Measurements from ENCODE around the gene BEST1.

BEST1 gene

GRCh38 chr11:61904539-61905048, 45.6 kb upstream of the BEST1 start:
- Histone ChIP-seq H2AK5ac (ENCODE audit: low read length) (no peak overlapping the region), H3K4me2 (ENCODE audit: low read length) (peak overlapping the region; percentile 13), H3K4me1 (ENCODE audit: control insufficient read depth in 1 of 2, insufficient read depth in 2 of 2, low read length in 2 of 2) (no peaks in the 10 kb centered on the region), H3K14ac (ENCODE audit: low read length) (no peak overlapping the region), H2BK120ac (ENCODE audit: insufficient read depth, low read length, poor library complexity) (no peak overlapping the region), H3K9ac (ENCODE audit: low read length) (no peak overlapping the region), H4K12ac (ENCODE audit: low read depth, low read length) (no peak overlapping the region), H2AFZ (ENCODE audit: insufficient read depth, low read length, poor library complexity) (no peak overlapping the region), H3K4ac (ENCODE audit: low read depth, low read length) (no peak overlapping the region), H3K79me1 (ENCODE audit: low read length) (no peaks in the 10 kb centered on the region), H3K79me2 (ENCODE audit: control insufficient read depth, insufficient read depth, low read length, poor library complexity) (no peaks in the 10 kb centered on the region), H3K27ac (ENCODE audit: low read depth, low read length) (no peak overlapping the region), H3K4me3 (ENCODE audit: low read depth, low read length) (no peak overlapping the region), H4K91ac (ENCODE audit: low read depth, low read length) (no peak overlapping the region), H3K27me3 (ENCODE audit: insufficient read depth, low read length) (no peaks in the 10 kb centered on the region), H2BK5ac (ENCODE audit: low read depth, low read length, poor library complexity) (no peak overlapping the region), H3K18ac (ENCODE audit: low read length) (no peak overlapping the region), H3K9me3 (ENCODE audit: insufficient read depth, low read depth, low read length) (peaks cover 4% of the 10 kb centered on the region), H4K8ac (ENCODE audit: low read depth, low read length) (no peak overlapping the region), H3K23ac (ENCODE audit: low read length) (no peak overlapping the region), H2BK12ac (ENCODE audit: low read length) (no peak overlapping the region), H3K36me3 (ENCODE audit: control insufficient read depth in 1 of 2, insufficient read depth in 2 of 2, low read length in 2 of 2) (no peaks in the 10 kb centered on the region)
- DNase-seq = no peak
- no CpG with 5 or more reads among the region's 19 CpGs for WGBS (ENCODE audit: extremely low coverage, insufficient coverage, insufficient read length)

GRCh38 chr11:61905067-61905696, 45.0 kb upstream of the BEST1 start:
- no peak overlapping the region for H3K4ac ChIP-seq (ENCODE audit: low read depth, low read length)
- H4K91ac ChIP-seq (ENCODE audit: low read depth, low read length) = no peak overlapping the region
- H3K9ac ChIP-seq (ENCODE audit: low read length) = no peak overlapping the region
- H3K23ac ChIP-seq (ENCODE audit: low read length) = no peak overlapping the region
- H3K27ac ChIP-seq (ENCODE audit: low read depth, low read length) = no peak overlapping the region
- H3K27me3 ChIP-seq (ENCODE audit: insufficient read depth, low read length) = no peaks in the 10 kb centered on the region
- H3K18ac ChIP-seq (ENCODE audit: low read length) = no peak overlapping the region
- no CpG with 5 or more reads among the region's 13 CpGs for WGBS (ENCODE audit: extremely low coverage, insufficient coverage, insufficient read length)
- no peaks in the 10 kb centered on the region for H3K79me2 ChIP-seq (ENCODE audit: control insufficient read depth, insufficient read depth, low read length, poor library complexity)
- no peak overlapping the region for H2BK12ac ChIP-seq (ENCODE audit: low read length)
- no peak overlapping the region for H2BK120ac ChIP-seq (ENCODE audit: insufficient read depth, low read length, poor library complexity)
- no peak overlapping the region for H2BK5ac ChIP-seq (ENCODE audit: low read depth, low read length, poor library complexity)
- no peak overlapping the region for H2AK5ac ChIP-seq (ENCODE audit: low read length)
- DNase-seq = no peak
- H3K9me3 ChIP-seq (ENCODE audit: insufficient read depth, low read depth, low read length) = peaks cover 2% of the 10 kb centered on the region
- H3K36me3 ChIP-seq (ENCODE audit: control insufficient read depth in 1 of 2, insufficient read depth in 2 of 2, low read length in 2 of 2) = no peaks in the 10 kb centered on the region
- H3K4me3 ChIP-seq (ENCODE audit: low read depth, low read length) = no peak overlapping the region
- H3K4me2 ChIP-seq (ENCODE audit: low read length) = no peak overlapping the region
- H2AFZ ChIP-seq (ENCODE audit: insufficient read depth, low read length, poor library complexity) = no peak overlapping the region
- no peak overlapping the region for H3K14ac ChIP-seq (ENCODE audit: low read length)
- no peak overlapping the region for H4K8ac ChIP-seq (ENCODE audit: low read depth, low read length)
- no peaks in the 10 kb centered on the region for H3K4me1 ChIP-seq (ENCODE audit: control insufficient read depth in 1 of 2, insufficient read depth in 2 of 2, low read length in 2 of 2)
- no peaks in the 10 kb centered on the region for H3K79me1 ChIP-seq (ENCODE audit: low read length)
- H4K12ac ChIP-seq (ENCODE audit: low read depth, low read length) = no peak overlapping the region

DNA sequence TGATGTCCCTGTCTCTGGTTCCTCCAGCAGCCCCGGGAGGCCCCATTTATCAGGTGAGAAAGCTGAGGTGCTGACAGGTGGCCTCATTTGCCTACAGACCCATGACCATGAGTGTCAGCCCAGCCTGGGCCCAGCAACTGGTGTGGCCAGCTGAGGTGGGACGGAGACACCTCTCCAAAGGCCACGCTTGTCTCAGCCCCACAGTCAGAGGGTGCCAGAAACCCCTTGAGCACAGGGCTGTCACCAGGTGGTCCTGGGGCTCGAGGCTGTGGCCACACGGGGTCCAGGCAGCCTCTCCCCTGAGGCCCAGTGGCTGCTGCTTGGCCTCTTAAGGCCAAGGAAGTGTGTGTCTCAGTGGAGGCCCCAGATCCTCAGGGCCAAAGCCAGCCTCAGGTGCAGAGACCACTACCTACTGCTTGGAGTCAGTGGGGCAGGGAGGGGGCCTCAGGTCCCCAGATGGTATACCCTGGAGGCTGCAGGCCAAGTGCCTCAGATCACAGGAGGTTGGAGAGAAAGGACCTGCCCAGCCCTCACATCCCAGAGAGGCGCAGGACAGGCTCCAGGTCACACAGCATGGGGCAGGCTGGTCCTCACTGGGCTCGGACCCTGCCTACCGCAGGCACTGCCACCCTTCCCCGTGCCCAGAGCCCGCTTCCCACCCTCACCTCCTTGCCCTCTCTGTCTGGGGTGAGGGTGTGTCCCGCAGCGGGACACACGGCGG, 44.2 kb upstream of the BEST1 start:
- Histone ChIP-seq H3K18ac (ENCODE audit: low read length) (no peak overlapping the region), H3K23ac (ENCODE audit: low read length) (no peak overlapping the region), H2BK12ac (ENCODE audit: low read length) (no peak overlapping the region), H4K8ac (ENCODE audit: low read depth, low read length) (no peak overlapping the region), H3K4me1 (ENCODE audit: control insufficient read depth in 1 of 2, insufficient read depth in 2 of 2, low read length in 2 of 2) (no peaks in the 10 kb centered on the region), H3K14ac (ENCODE audit: low read length) (no peak overlapping the region), H3K79me1 (ENCODE audit: low read length) (no peaks in the 10 kb centered on the region), H4K12ac (ENCODE audit: low read depth, low read length) (no peak overlapping the region), H4K91ac (ENCODE audit: low read depth, low read length) (no peak overlapping the region), H3K9me3 (ENCODE audit: insufficient read depth, low read depth, low read length) (no peaks in the 10 kb centered on the region), H3K79me2 (ENCODE audit: control insufficient read depth, insufficient read depth, low read length, poor library complexity) (no peaks in the 10 kb centered on the region), H2AFZ (ENCODE audit: insufficient read depth, low read length, poor library complexity) (no peak overlapping the region), H3K36me3 (ENCODE audit: control insufficient read depth in 1 of 2, insufficient read depth in 2 of 2, low read length in 2 of 2) (no peaks in the 10 kb centered on the region), H2AK5ac (ENCODE audit: low read length) (no peak overlapping the region), H2BK5ac (ENCODE audit: low read depth, low read length, poor library complexity) (no peak overlapping the region), H3K4ac (ENCODE audit: low read depth, low read length) (no peak overlapping the region), H3K9ac (ENCODE audit: low read length) (no peak overlapping the region), H3K4me3 (ENCODE audit: low read depth, low read length) (no peak overlapping the region), H3K27me3 (ENCODE audit: insufficient read depth, low read length) (no peaks in the 10 kb centered on the region), H2BK120ac (ENCODE audit: insufficient read depth, low read length, poor library complexity) (no peak overlapping the region), H3K4me2 (ENCODE audit: low read length) (no peak overlapping the region), H3K27ac (ENCODE audit: low read depth, low read length) (no peak overlapping the region)
- no CpG with 5 or more reads among the region's 14 CpGs for WGBS (ENCODE audit: extremely low coverage, insufficient coverage, insufficient read length)
- no peak for DNase-seq

DNA sequence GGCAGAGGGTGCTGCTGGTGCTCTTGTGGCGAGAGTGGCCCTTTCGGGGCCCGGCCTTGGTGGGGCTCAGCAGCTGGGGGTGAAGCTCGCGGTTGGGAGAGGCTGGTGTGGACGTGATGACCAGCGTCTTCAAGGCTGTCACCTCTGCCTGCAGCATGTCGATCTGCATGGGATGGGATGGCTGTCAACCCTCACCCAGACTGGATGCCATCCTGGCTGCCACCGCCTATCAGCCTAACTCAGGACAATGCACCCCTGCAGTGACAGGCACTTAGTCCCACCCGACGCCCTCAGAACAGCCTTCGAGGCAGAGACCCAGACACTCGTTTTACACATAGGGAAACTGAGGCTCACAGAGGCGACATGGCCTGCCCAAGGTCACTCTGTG, 43.6 kb upstream of the BEST1 start:
- no peak overlapping the region for H3K14ac ChIP-seq (ENCODE audit: low read length)
- H3K4ac ChIP-seq (ENCODE audit: low read depth, low read length) = no peak overlapping the region
- no peak overlapping the region for H4K91ac ChIP-seq (ENCODE audit: low read depth, low read length)
- no peak for DNase-seq
- no peak overlapping the region for H3K9ac ChIP-seq (ENCODE audit: low read length)
- WGBS (ENCODE audit: extremely low coverage, insufficient coverage, insufficient read length) = no CpG with 5 or more reads among the region's 14 CpGs
- no peak overlapping the region for H2AFZ ChIP-seq (ENCODE audit: insufficient read depth, low read length, poor library complexity)
- H2BK12ac ChIP-seq (ENCODE audit: low read length) = no peak overlapping the region
- no peaks in the 10 kb centered on the region for H3K36me3 ChIP-seq (ENCODE audit: control insufficient read depth in 1 of 2, insufficient read depth in 2 of 2, low read length in 2 of 2)
- no peaks in the 10 kb centered on the region for H3K4me1 ChIP-seq (ENCODE audit: control insufficient read depth in 1 of 2, insufficient read depth in 2 of 2, low read length in 2 of 2)
- no peak overlapping the region for H2AK5ac ChIP-seq (ENCODE audit: low read length)
- H3K23ac ChIP-seq (ENCODE audit: low read length) = no peak overlapping the region
- no peak overlapping the region for H4K8ac ChIP-seq (ENCODE audit: low read depth, low read length)
- H3K18ac ChIP-seq (ENCODE audit: low read length) = no peak overlapping the region
- H3K79me2 ChIP-seq (ENCODE audit: control insufficient read depth, insufficient read depth, low read length, poor library complexity) = no peaks in the 10 kb centered on the region
- H3K27ac ChIP-seq (ENCODE audit: low read depth, low read length) = no peak overlapping the region
- H3K4me2 ChIP-seq (ENCODE audit: low read length) = no peak overlapping the region
- H4K12ac ChIP-seq (ENCODE audit: low read depth, low read length) = no peak overlapping the region
- H2BK120ac ChIP-seq (ENCODE audit: insufficient read depth, low read length, poor library complexity) = no peak overlapping the region
- H3K9me3 ChIP-seq (ENCODE audit: insufficient read depth, low read depth, low read length) = no peaks in the 10 kb centered on the region
- H3K4me3 ChIP-seq (ENCODE audit: low read depth, low read length) = no peak overlapping the region
- no peak overlapping the region for H2BK5ac ChIP-seq (ENCODE audit: low read depth, low read length, poor library complexity)
- H3K79me1 ChIP-seq (ENCODE audit: low read length) = no peaks in the 10 kb centered on the region
- no peaks in the 10 kb centered on the region for H3K27me3 ChIP-seq (ENCODE audit: insufficient read depth, low read length)
